GM12872 (cell line): ENCODE measurements around the gene MYRFL.

Experiments used
- CTCF ChIP-seq: IDR thresholded peaks from 3 replicates; pipeline ENCODE4 v1.5.1; 2011; ENCODE audit warnings: low read depth, mild to moderate bottlenecking, low read length, moderate library complexity; ENCODE audit not compliant: insufficient read depth

The MYRFL gene

GRCh38 chr12:69844836-69845235 lies 19.8 kb downstream of the MYRFL start:
- no peak for TF ChIP-seq CTCF

- no peak for TF ChIP-seq CTCF
These were observed 21.9 kb downstream of the MYRFL start for GRCh38 chr12:69846976-69847375.

- TF ChIP-seq CTCF = no peak
These were observed 26.9 kb downstream of the MYRFL start for GRCh38 chr12:69851976-69852375.

- TF ChIP-seq CTCF = no peak
These were observed 41.7 kb downstream of the MYRFL start for GRCh38 chr12:69866698-69867097.

GRCh38 chr12:69868695-69869094 lies 43.7 kb downstream of the MYRFL start:
- TF ChIP-seq CTCF = no peak

- no peak for TF ChIP-seq CTCF
These were observed 47.8 kb downstream of the MYRFL start for GRCh38 chr12:69872804-69873203.

- no peak for TF ChIP-seq CTCF
These were observed 48.4 kb downstream of the MYRFL start for GRCh38 chr12:69873429-69873828.

GRCh38 chr12:69874606-69875005 lies 49.6 kb downstream of the MYRFL start:
- no peak for TF ChIP-seq CTCF
